HepG2 (cell line): ENCODE data around the gene NME1. TPM values are rescaled to one million over a fixed set of nuclear protein-coding genes. Genes with fewer than 3 reads are reported as not detected.

Experiments
- ATAC-seq: fragments of 200-7000 bp; cut with Tn5 transposase; 3 replicates; pipeline ENCODE4 v1.9.1; 2020; ENCODE audit warnings: mild to moderate bottlenecking, moderate library complexity
- BruUV-seq: library from RNA; stranded (reverse); fragments of 400-500 nt; replicated peaks from 2 replicates; lab custom pipeline; 2021; lab: Mats Ljungman, UMichigan
- CTCF ChIA-PET: fragments of 300-600 bp; formaldehyde crosslinking; extraction: SDS; loops from one replicate; lab custom pipeline; 2021; ENCODE audit warnings: low total read pairs, inconsistent platforms, low intra/inter-chr PET ratio; lab: Yijun Ruan, JAX
- POLR2A ChIA-PET: fragments of 350-600 bp; sonication (Branson Sonifier 250); formaldehyde crosslinking; loops from one replicate; lab custom pipeline; 2020; ENCODE audit warnings: antibody characterized with exemption, inconsistent platforms; lab: Yijun Ruan, JAX
- DNase-seq: peaks from one replicate; pipeline ENCODE4 v3.0.0-alpha.2; 2015; ENCODE audit warnings: low spot score
- FAIRE-seq: peaks from 3 replicates; lab custom pipeline; 2011; peaks lifted over from hg19 to GRCh38; lab: Jason Lieb, UNC
- H2AFZ ChIP-seq: one replicate; pipeline ENCODE4 v1.6.1; 2011; ENCODE audit warnings: low read length, inconsistent platforms
- H3K27ac ChIP-seq: fragments of 300-600 bp; 3 replicates; pipeline ENCODE4 v1.8.0; 2011; ENCODE audit warnings: mixed run types, mild to moderate bottlenecking, mixed read lengths, low read length, inconsistent platforms; ENCODE audit not compliant: insufficient read depth; ENCODE audit errors: extremely low read length
- H3K27me3 ChIP-seq, 2 experiments: fragments of 200-600 bp in 1 of 2; 2 replicates in 1 of 2; 3 replicates in 1 of 2; pipeline versions ENCODE4 v1.6.0 to v1.8.0; 2011; ENCODE audit warnings: low read length in 2 of 2, mild to moderate bottlenecking in 2 of 2, moderate library complexity in 2 of 2, inconsistent platforms in 1 of 2; ENCODE audit not compliant: insufficient read depth in 2 of 2, control insufficient read depth in 1 of 2
- H3K36me3 ChIP-seq, 2 experiments: fragments of 200-600 bp in 1 of 2; replicated peaks in 1 of 2; 2 replicates in 1 of 2; 3 replicates in 1 of 2; pipeline versions ENCODE4 v1.5.1 to v1.8.0; 2011; ENCODE audit warnings: low read length in 2 of 2, inconsistent platforms in 1 of 2; ENCODE audit not compliant: insufficient read depth in 2 of 2, control insufficient read depth in 1 of 2
- H3K4me1 ChIP-seq: 2 replicates; pipeline ENCODE4 v1.5.1; 2012; ENCODE audit warnings: low read length, inconsistent platforms; ENCODE audit not compliant: insufficient read depth
- H3K4me2 ChIP-seq: 2 replicates; pipeline ENCODE4 v1.6.0; 2011; ENCODE audit warnings: low read depth, low read length, inconsistent platforms
- H3K4me3 ChIP-seq, 3 experiments: fragments of 200-600 bp in 1 of 3; sonication (generic), shearing (Covaris generic) in 1 of 3; replicated peaks in 1 of 3; 2 replicates each; pipeline ENCODE4 v1.5.1; 2011 to 2016; ENCODE audit warnings: low read length in 3 of 3, inconsistent platforms in 2 of 3, low read depth in 2 of 3, mild to moderate bottlenecking in 2 of 3, control low read depth in 1 of 3, mixed read lengths in 1 of 3; ENCODE audit not compliant: insufficient read depth in 1 of 3
- H3K79me2 ChIP-seq: one replicate; pipeline ENCODE4 v1.6.1; 2011; ENCODE audit warnings: low read length, inconsistent platforms; ENCODE audit not compliant: insufficient read depth
- H3K9ac ChIP-seq: 2 replicates; pipeline ENCODE4 v1.6.0; 2011; ENCODE audit warnings: mild to moderate bottlenecking, low read depth, low read length, inconsistent platforms; ENCODE audit not compliant: insufficient read depth
- H3K9me3 ChIP-seq: 2 replicates; pipeline ENCODE4 v1.5.1; 2012; ENCODE audit warnings: mild to moderate bottlenecking, low read length
- H4K20me1 ChIP-seq: 2 replicates; pipeline ENCODE4 v1.6.0; 2011; ENCODE audit warnings: inconsistent platforms, mild to moderate bottlenecking, low read length, moderate library complexity; ENCODE audit not compliant: insufficient read depth
- ARID2 ChIP-seq: sonication (generic); formaldehyde crosslinking; IDR thresholded peaks from 2 replicates; pipeline ENCODE4 v1.8.1; 2022; ENCODE audit warnings: mild to moderate bottlenecking, missing genetic modification reagents, borderline replicate concordance
- ATF3 ChIP-seq: sonication (generic); formaldehyde crosslinking; IDR thresholded peaks from 2 replicates; pipeline ENCODE4 v1.4.0; 2020; ENCODE audit warnings: missing genetic modification reagents
- ATF7 ChIP-seq, 2 experiments: fragments of 450-650 bp in 1 of 2; sonication (generic) in 1 of 2; formaldehyde crosslinking in 1 of 2; IDR thresholded peaks; 2 replicates each; pipeline versions ENCODE4 v1.4.0 to v1.6.1; 2016 to 2020; ENCODE audit warnings: antibody characterized with exemption in 1 of 2, mild to moderate bottlenecking in 1 of 2, missing genetic modification reagents in 1 of 2
- BORCS8-MEF2B ChIP-seq: sonication (generic); formaldehyde crosslinking; IDR thresholded peaks from 2 replicates; pipeline ENCODE4 v1.8.0; 2022; ENCODE audit warnings: mild to moderate bottlenecking, missing genetic modification reagents
- CEBPB ChIP-seq: IDR thresholded peaks from 2 replicates; pipeline ENCODE4 v1.6.1; 2011; ENCODE audit warnings: low read depth, low read length, improper control_type of control experiment, borderline replicate concordance
- CHD4 ChIP-seq: fragments of 200-600 bp; sonication (generic); IDR thresholded peaks from 2 replicates; pipeline ENCODE4 v1.7.0; 2017; ENCODE audit warnings: mild to moderate bottlenecking, low read length, borderline replicate concordance
- GLMP ChIP-seq: sonication (generic); formaldehyde crosslinking; IDR thresholded peaks from 2 replicates; pipeline ENCODE4 v1.9.0; 2021; ENCODE audit warnings: missing genetic modification reagents, mild to moderate bottlenecking, borderline replicate concordance
- KLF9 ChIP-seq: IDR thresholded peaks from 2 replicates; pipeline ENCODE4 v1.6.1; 2016; ENCODE audit warnings: low read depth
- NCOA5 ChIP-seq: sonication (generic); formaldehyde crosslinking; IDR thresholded peaks from 2 replicates; pipeline ENCODE4 v1.4.0; 2020; ENCODE audit warnings: missing genetic modification reagents
- PRMT3 ChIP-seq: sonication (generic); formaldehyde crosslinking; IDR thresholded peaks from 2 replicates; pipeline ENCODE4 v1.8.1; 2022; ENCODE audit warnings: low read depth, mild to moderate bottlenecking, moderate library complexity, missing genetic modification reagents, borderline replicate concordance
- RNF219 ChIP-seq: sonication (generic); formaldehyde crosslinking; IDR thresholded peaks from 2 replicates; pipeline ENCODE4 v1.5.0; 2020; ENCODE audit warnings: mild to moderate bottlenecking, missing genetic modification reagents
- SNAPC5 ChIP-seq: sonication (generic); formaldehyde crosslinking; IDR thresholded peaks from 2 replicates; pipeline ENCODE4 v1.8.1; 2023; ENCODE audit warnings: mild to moderate bottlenecking, missing genetic modification reagents, borderline replicate concordance
- TRIM22 ChIP-seq: fragments of 450-650 bp; IDR thresholded peaks from 2 replicates; pipeline ENCODE4 v1.6.1; 2017
- ZBTB21 ChIP-seq: sonication (generic); formaldehyde crosslinking; IDR thresholded peaks from 2 replicates; pipeline ENCODE4 v1.4.0; 2020; ENCODE audit warnings: missing genetic modification reagents
- ZBTB38 ChIP-seq: sonication (generic); formaldehyde crosslinking; IDR thresholded peaks from 2 replicates; pipeline ENCODE4 v1.5.1; 2020; ENCODE audit warnings: mild to moderate bottlenecking, missing genetic modification reagents
- ZFAT ChIP-seq: sonication (generic); formaldehyde crosslinking; conservative IDR thresholded peaks from 2 replicates; pipeline ENCODE4 v1.8.1; 2023; ENCODE audit warnings: missing genetic modification reagents, inconsistent platforms
- ZNF138 ChIP-seq: sonication (generic); formaldehyde crosslinking; IDR thresholded peaks from 2 replicates; pipeline ENCODE4 v1.5.0; 2020; ENCODE audit warnings: mild to moderate bottlenecking, low read depth, missing genetic modification reagents
- ZNF510 ChIP-seq: sonication (generic); formaldehyde crosslinking; IDR thresholded peaks from 2 replicates; pipeline ENCODE4 v1.4.0; 2020; ENCODE audit warnings: low read depth, mild to moderate bottlenecking, missing genetic modification reagents
- ZSCAN30 ChIP-seq: sonication (generic); formaldehyde crosslinking; IDR thresholded peaks from 2 replicates; pipeline ENCODE4 v1.5.0; 2020; ENCODE audit warnings: mild to moderate bottlenecking, missing genetic modification reagents
- WGBS: methylation state at CpG from one replicate; pipeline ENCODE4 v1.1.6; 2017; ENCODE audit warnings: low lambda C conversion rate; 5-methylcytosine and 5-hydroxymethylcytosine counted together
- in situ Hi-C: cut with HindIII; loops from 2 replicates; pipeline ENCODE4 v1.10.0; 2017; ENCODE audit warnings: low pct_unique_long_range_greater_than_20kb; ENCODE audit not compliant: extremely low pct_ligation_motif_present
- intact Hi-C: fragments of 100-400 bp; cut with micrococcal nuclease; formaldehyde crosslinking; loops from one replicate; pipeline ENCODE4 v1.10.0; 2022; ENCODE audit not compliant: unreplicated experiment
- polyA plus RNA-seq, 8 experiments: library from polyadenylated mRNA; depleted of rRNA in 3 of 8; stranded (reverse) in 7 of 8; unstranded in 1 of 8; fragments of >200 nt; fragmentation: Illumina TruSeq in 4 of 8; extraction: Trizol in 4 of 8; gene quantifications; 2 replicates each; pipeline versions ENCODE4 v1.2.1 to v1.2.3, GENCODE V29; 2011 to 2016; ENCODE audit warnings: low read depth in 4 of 8, missing spikeins in 1 of 8, mixed read lengths in 1 of 8; ENCODE audit not compliant: insufficient read depth in 1 of 8
- total RNA-seq, 5 experiments: library from RNA; depleted of rRNA; stranded (reverse); fragments of >200 nt; fragmentation: Illumina TruSeq; extraction: Trizol; gene quantifications; 2 replicates each; pipeline ENCODE4 v1.2.3, GENCODE V29; 2016; ENCODE audit warnings: low read depth in 1 of 5

NME1 gene
- total and polyA plus RNA-seq, 2 of the 13 experiments (the other 11 are each of a cell fraction or from before 2014, with no cell fraction given): 295 to 516 TPM

GRCh38 chr17:51152766-51153209, 571 bp upstream of the NME1 start:
- H4K20me1 ChIP-seq: no peaks in the 10 kb centered on the region
- peaks cover 50% of the 10 kb centered on the region for H3K4me1 ChIP-seq
- CTCF ChIA-PET: interaction anchor here (0.8 to 3.3 kb wide), 4 partner anchors 32 to 152 kb away, joined by 3 to 38 read pairs (median 10); partner anchors contain the start of gene SPAG9
- peak overlapping the region; percentile 88 for H3K9ac ChIP-seq
- peaks cover 42% of the 10 kb centered on the region for H3K79me2 ChIP-seq
- H3K9me3 ChIP-seq: no peaks in the 10 kb centered on the region
- peaks cover 5 to 20% of the 10 kb centered on the region in 2 experiments for H3K36me3 ChIP-seq
- intact Hi-C loops (loop anchor here (1.0 kb wide), 3 partner anchors 30 to 151 kb away; no protein-coding TSS in a partner anchor), in situ Hi-C loops (loop anchor here (5.0 kb wide), 1 partner anchor 150 kb away; no protein-coding TSS in a partner anchor)
- TSS peak; percentile 99 for BruUV-seq
- WGBS: 5% methylated on average over 8 of the region's 8 CpGs
- H2AFZ ChIP-seq: peak overlapping the region; percentile 96
- peak overlapping the region; percentile 55 to 94 (median 73) for H3K4me3 ChIP-seq
- H3K27me3 ChIP-seq: no peaks in the 10 kb centered on the region; a peak in 1 of 5 replicates
- POLR2A ChIA-PET: interaction anchor here (0.6 to 4.1 kb wide), 19 partner anchors 8 to 299 kb away, joined by 3 to 43 read pairs (median 4); partner anchors contain the start of genes NME2, SPAG9 and UTP18
- ATAC-seq (peak; percentile 16), DNase-seq (peak; percentile 27), FAIRE-seq (no peak)
- peak overlapping the region; percentile 76 for H3K27ac ChIP-seq
- peak overlapping the region; percentile 97 for H3K4me2 ChIP-seq
- TF ChIP-seq ZNF510: no peak
- TF ChIP-seq GLMP (CRISPR knock-in tag): no peak
- TF ChIP-seq BORCS8-MEF2B (CRISPR knock-in tag): peak; percentile 2; the same call in 1 of the 2 replicates
- TF ChIP-seq NCOA5 (CRISPR knock-in tag): no peak
- peak; percentile 98 for TF ChIP-seq ATF7 (IDR thresholded peaks at IDR 0.05)
- no peak for TF ChIP-seq ATF7 (CRISPR knock-in tag; IDR thresholded peaks at IDR 0.05)
- 0 out of 2 replicates have a peak, but pooled peaks have one; percentile 16 for TF ChIP-seq SNAPC5 (CRISPR knock-in tag)
- 0 out of 2 replicates have a peak, but pooled peaks have one; percentile 2 for TF ChIP-seq ZNF138 (CRISPR knock-in tag)
- TF ChIP-seq CEBPB: no peak
- TF ChIP-seq ZBTB21 (CRISPR knock-in tag): peak; percentile 67
- TF ChIP-seq CHD4: peak; percentile 86; the same call in 1 of the 2 replicates
- 0 out of 2 replicates have a peak, but pooled peaks have one; percentile 39 for TF ChIP-seq PRMT3 (CRISPR knock-in tag)
- TF ChIP-seq ARID2: 0 out of 2 replicates have a peak, but pooled peaks have one; percentile 17
- TF ChIP-seq RNF219 (CRISPR knock-in tag): peak; percentile 6; the same call in 1 of the 2 replicates
- TF ChIP-seq ZFAT: 0 out of 2 replicates have a peak, but pooled peaks have one; percentile 17
- no peak for TF ChIP-seq ZBTB38 (CRISPR knock-in tag)
- no peak for TF ChIP-seq TRIM22
- TF ChIP-seq ZSCAN30 (CRISPR knock-in tag): peak; percentile 19; the same call in 1 of the 2 replicates
- TF ChIP-seq ATF3 (CRISPR knock-in tag): 0 out of 2 replicates have a peak, but pooled peaks have one; percentile 34
- TF ChIP-seq KLF9 (CRISPR knock-in tag): no peak
